Fibroblast of lung (primary cell): ENCODE measurements around the gene DMGDH. TPM values are rescaled to one million over a fixed set of nuclear protein-coding genes. Genes with fewer than 3 reads are reported as not detected.

Experiments used
- DNase-seq, 2 donors: peaks; one replicate each; pipeline versions ENCODE4 v3.0.0 to v3.0.0-alpha.2; 2010; ENCODE audit warnings: low read depth in 2 of 2
- H2AFZ ChIP-seq: 2 replicates; pipeline ENCODE4 v1.5.1; 2012; ENCODE audit warnings: low read length, control low read depth, inconsistent platforms
- H3K27ac ChIP-seq: 2 replicates; pipeline ENCODE4 v1.5.1; 2011; ENCODE audit warnings: low read length, control low read depth; ENCODE audit not compliant: insufficient read depth
- H3K27me3 ChIP-seq: 2 replicates; pipeline ENCODE4 v1.5.1; 2011; ENCODE audit warnings: mild to moderate bottlenecking, low read length; ENCODE audit not compliant: control insufficient read depth, insufficient read depth
- H3K36me3 ChIP-seq: 2 replicates; pipeline ENCODE4 v1.5.1; 2011; ENCODE audit warnings: low read length; ENCODE audit not compliant: control insufficient read depth, insufficient read depth
- H3K4me1 ChIP-seq: 2 replicates; pipeline ENCODE4 v1.5.1; 2011; ENCODE audit warnings: low read length; ENCODE audit not compliant: control insufficient read depth, insufficient read depth; ENCODE audit errors: extremely low read depth
- H3K4me2 ChIP-seq: 2 replicates; pipeline ENCODE4 v1.5.1; 2011; ENCODE audit warnings: low read length, control low read depth; ENCODE audit not compliant: insufficient read depth; ENCODE audit errors: extremely low read depth
- H3K4me3 ChIP-seq, 4 experiments: fragments of 200-600 bp in 1 of 4; sonication (generic) in 1 of 4; replicated peaks in 1 of 4; 2 replicates each; pipeline ENCODE4 v1.5.1; 2011 to 2016; ENCODE audit warnings: low read length in 4 of 4, low read depth in 3 of 4, mild to moderate bottlenecking in 3 of 4, control low read depth in 2 of 4, inconsistent platforms in 1 of 4, mixed read lengths in 1 of 4; ENCODE audit not compliant: insufficient read depth in 1 of 4; ENCODE audit errors: control extremely low read depth in 1 of 4
- H3K79me2 ChIP-seq: 2 replicates; pipeline ENCODE4 v1.5.1; 2012; ENCODE audit warnings: mild to moderate bottlenecking, low read length, inconsistent platforms; ENCODE audit not compliant: control insufficient read depth, insufficient read depth
- H3K9ac ChIP-seq: 2 replicates; pipeline ENCODE4 v1.5.1; 2011; ENCODE audit warnings: mild to moderate bottlenecking, low read length, control low read depth; ENCODE audit not compliant: insufficient read depth
- H3K9me3 ChIP-seq: 2 replicates; pipeline ENCODE4 v1.5.1; 2012; ENCODE audit warnings: low read depth, low read length; ENCODE audit not compliant: control insufficient read depth, insufficient read depth
- H4K20me1 ChIP-seq: 2 replicates; pipeline ENCODE4 v1.5.1; 2011; ENCODE audit warnings: low read length; ENCODE audit not compliant: control insufficient read depth, insufficient read depth; ENCODE audit errors: extremely low read depth
- EZH2 ChIP-seq: IDR thresholded peaks from 2 replicates; pipeline ENCODE4 v1.5.1; 2012; ENCODE audit warnings: low read length, control low read depth, mild to moderate bottlenecking; ENCODE audit errors: missing control alignments
- polyA plus RNA-seq, 2 donors: library from polyadenylated mRNA; depleted of rRNA in 1 of 2; stranded (reverse) in 1 of 2; unstranded in 1 of 2; fragments of >200 nt; gene quantifications; 2 replicates each; pipeline ENCODE4 v1.2.1, GENCODE V29; 2011 to 2012; ENCODE audit warnings: missing spikeins in 1 of 2
- total RNA-seq: library from RNA; depleted of rRNA; stranded (reverse); fragments of >200 nt; gene quantifications from 2 replicates; pipeline ENCODE4 v1.2.1, GENCODE V29; 2014
- TF ChIP-seq, protein P1 (sequence below), 2 donors: IDR thresholded peaks in 1 of 2; conservative IDR thresholded peaks in 1 of 2; 1 replicate in 1 of 2; 2 replicates in 1 of 2; pipeline ENCODE4 v1.5.1; 2011 to 2012; ENCODE audit warnings: low read length in 2 of 2, control low read depth in 1 of 2, inconsistent platforms in 1 of 2, low read depth in 1 of 2, mild to moderate bottlenecking in 1 of 2

The DMGDH gene
- total and polyA plus RNA-seq, 2 donors (not counting 1 experiment from before 2014, with no cell fraction given) = 0.89 to 7.9 TPM

DNA sequence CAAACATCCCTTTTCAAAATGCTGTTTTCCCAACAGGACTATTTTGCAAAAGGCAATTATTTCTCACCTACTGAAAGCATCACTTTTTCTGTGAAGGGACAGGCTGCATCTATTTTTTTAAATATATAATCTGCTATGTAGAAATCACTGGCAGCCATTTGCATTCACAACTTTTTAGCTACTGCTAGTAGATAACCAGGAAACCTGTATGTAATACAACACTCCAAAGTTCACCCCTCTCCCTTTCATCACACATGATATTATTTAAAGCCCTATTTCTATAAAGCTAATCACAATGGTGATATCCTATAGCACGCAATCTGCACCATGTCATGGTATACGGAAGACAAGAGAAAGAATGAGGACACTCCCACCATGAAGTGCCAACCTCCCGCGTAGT is 9.8 kb downstream of the DMGDH start:
- Histone ChIP-seq H3K9ac (no peak overlapping the region), H3K79me2 (no peaks in the 10 kb centered on the region), H3K27ac (no peak overlapping the region), H3K27me3 (peaks cover 2% of the 10 kb centered on the region), H3K9me3 (no peaks in the 10 kb centered on the region), H3K36me3 (no peaks in the 10 kb centered on the region), H2AFZ (no peak overlapping the region), H3K4me2 (no peak overlapping the region), H3K4me3 (no peak overlapping the region), H3K4me1 (no peaks in the 10 kb centered on the region), H4K20me1 (no peaks in the 10 kb centered on the region)
- DNase-seq = no peak
- TF ChIP-seq EZH2 = no peak
- TF ChIP-seq, protein P1, sequence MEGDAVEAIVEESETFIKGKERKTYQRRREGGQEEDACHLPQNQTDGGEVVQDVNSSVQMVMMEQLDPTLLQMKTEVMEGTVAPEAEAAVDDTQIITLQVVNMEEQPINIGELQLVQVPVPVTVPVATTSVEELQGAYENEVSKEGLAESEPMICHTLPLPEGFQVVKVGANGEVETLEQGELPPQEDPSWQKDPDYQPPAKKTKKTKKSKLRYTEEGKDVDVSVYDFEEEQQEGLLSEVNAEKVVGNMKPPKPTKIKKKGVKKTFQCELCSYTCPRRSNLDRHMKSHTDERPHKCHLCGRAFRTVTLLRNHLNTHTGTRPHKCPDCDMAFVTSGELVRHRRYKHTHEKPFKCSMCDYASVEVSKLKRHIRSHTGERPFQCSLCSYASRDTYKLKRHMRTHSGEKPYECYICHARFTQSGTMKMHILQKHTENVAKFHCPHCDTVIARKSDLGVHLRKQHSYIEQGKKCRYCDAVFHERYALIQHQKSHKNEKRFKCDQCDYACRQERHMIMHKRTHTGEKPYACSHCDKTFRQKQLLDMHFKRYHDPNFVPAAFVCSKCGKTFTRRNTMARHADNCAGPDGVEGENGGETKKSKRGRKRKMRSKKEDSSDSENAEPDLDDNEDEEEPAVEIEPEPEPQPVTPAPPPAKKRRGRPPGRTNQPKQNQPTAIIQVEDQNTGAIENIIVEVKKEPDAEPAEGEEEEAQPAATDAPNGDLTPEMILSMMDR (conservative IDR thresholded peaks at IDR 0.05 in 1 of 2, IDR thresholded peaks at IDR 0.05 in 1 of 2; ENCODE audit: low read depth in 1 of 2, low read length in 2 of 2) = no peak

- Histone ChIP-seq H4K20me1 (no peaks in the 10 kb centered on the region), H3K27ac (no peak overlapping the region), H3K4me1 (no peaks in the 10 kb centered on the region), H3K9me3 (no peaks in the 10 kb centered on the region), H2AFZ (no peak overlapping the region), H3K4me2 (no peak overlapping the region), H3K27me3 (peaks cover 2% of the 10 kb centered on the region), H3K79me2 (no peaks in the 10 kb centered on the region), H3K4me3 (no peak overlapping the region), H3K9ac (no peak overlapping the region), H3K36me3 (no peaks in the 10 kb centered on the region)
- no peak for TF ChIP-seq EZH2
- TF ChIP-seq, protein P1 (conservative IDR thresholded peaks at IDR 0.05 in 1 of 2, IDR thresholded peaks at IDR 0.05 in 1 of 2; ENCODE audit: low read depth in 1 of 2, low read length in 2 of 2) = no peak
- no peak for DNase-seq
Measured at GRCh38 chr5:79056847-79057246, 12.6 kb downstream of the DMGDH start.

DNA sequence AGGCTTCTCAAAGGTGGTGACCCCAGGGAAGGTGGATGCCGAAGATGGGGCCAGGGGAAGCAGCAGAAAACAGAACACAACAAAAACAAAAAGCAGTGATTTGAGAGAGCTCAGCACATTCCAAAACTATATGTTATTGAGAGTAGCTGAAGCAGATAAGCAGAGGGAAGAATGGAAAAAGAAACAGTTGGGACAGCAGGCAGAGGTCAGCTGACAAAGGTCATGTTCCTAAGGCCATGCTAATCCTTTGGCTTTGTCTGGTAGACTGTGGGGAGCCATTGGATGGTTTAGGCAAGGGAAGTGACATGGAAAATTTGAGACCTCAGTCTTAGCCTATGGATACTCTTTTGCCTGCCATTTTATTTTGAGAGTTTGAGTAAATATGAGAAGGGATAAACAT is 14.5 kb downstream of the DMGDH start:
- Histone ChIP-seq H3K4me1 (no peaks in the 10 kb centered on the region), H3K79me2 (no peaks in the 10 kb centered on the region), H3K9ac (no peak overlapping the region), H2AFZ (no peak overlapping the region), H3K27ac (no peak overlapping the region), H3K36me3 (no peaks in the 10 kb centered on the region), H4K20me1 (no peaks in the 10 kb centered on the region), H3K27me3 (peaks cover 2% of the 10 kb centered on the region), H3K4me3 (no peak overlapping the region), H3K9me3 (no peaks in the 10 kb centered on the region), H3K4me2 (no peak overlapping the region)
- no peak for DNase-seq
- TF ChIP-seq, protein P1 (conservative IDR thresholded peaks at IDR 0.05 in 1 of 2, IDR thresholded peaks at IDR 0.05 in 1 of 2; ENCODE audit: low read depth in 1 of 2, low read length in 2 of 2) = no peak
- no peak for TF ChIP-seq EZH2
